GM23338 (cell line): ENCODE data around the gene ODAD3. TPM values are rescaled to one million over a fixed set of nuclear protein-coding genes. Genes with fewer than 3 reads are reported as not detected.

Source experiments
- ATAC-seq: fragments of 200-7000 bp; cut with Tn5 transposase; 3 replicates; pipeline ENCODE4 v1.9.1; 2020
- DNase-seq: peaks from one replicate; pipeline ENCODE4 v3.0.0-alpha.2; 2015; ENCODE audit warnings: low spot score
- H2AFZ ChIP-seq: fragments of 200-600 bp; sonication (generic); 2 replicates; pipeline ENCODE4 v1.8.0; 2016; ENCODE audit warnings: antibody characterized with exemption, mild to moderate bottlenecking, moderate library complexity
- H3F3A ChIP-seq: fragments of 200-600 bp; sonication (generic); replicated peaks from 2 replicates; pipeline ENCODE4 v1.8.0; 2017; ENCODE audit warnings: antibody characterized with exemption, mixed run types, low read depth
- H3K27ac ChIP-seq: fragments of 200-600 bp; sonication (generic); 2 replicates; pipeline ENCODE4 v1.6.1; 2016; ENCODE audit warnings: low read depth
- H3K27me3 ChIP-seq: fragments of 200-600 bp; sonication (generic); 2 replicates; pipeline ENCODE4 v1.8.0; 2016; ENCODE audit warnings: mild to moderate bottlenecking, mixed run types, moderate library complexity; ENCODE audit not compliant: insufficient read depth
- H3K36me3 ChIP-seq: fragments of 200-600 bp; sonication (generic); 2 replicates; pipeline ENCODE4 v1.8.0; 2016; ENCODE audit warnings: mild to moderate bottlenecking; ENCODE audit not compliant: insufficient read depth
- H3K4me1 ChIP-seq: fragments of 200-600 bp; sonication (generic); 2 replicates; pipeline ENCODE4 v1.8.0; 2016; ENCODE audit warnings: mild to moderate bottlenecking, moderate library complexity; ENCODE audit not compliant: insufficient read depth
- H3K4me2 ChIP-seq: fragments of 200-600 bp; sonication (generic); 2 replicates; pipeline ENCODE4 v1.7.1; 2017; ENCODE audit warnings: mixed run types
- H3K4me3 ChIP-seq: fragments of 200-600 bp; sonication (generic); 2 replicates; pipeline ENCODE4 v1.6.1; 2016; ENCODE audit warnings: mixed run types
- H3K79me2 ChIP-seq: fragments of 200-600 bp; sonication (generic); replicated peaks from 2 replicates; pipeline ENCODE4 v1.8.0; 2017; ENCODE audit warnings: mild to moderate bottlenecking; ENCODE audit not compliant: insufficient read depth
- H3K9me2 ChIP-seq: fragments of 200-600 bp; sonication (generic); 2 replicates; pipeline ENCODE4 v1.8.0; 2017; ENCODE audit not compliant: insufficient read depth
- H4K20me1 ChIP-seq: fragments of 200-600 bp; sonication (generic); replicated peaks from 2 replicates; pipeline ENCODE4 v1.8.0; 2017; ENCODE audit warnings: mild to moderate bottlenecking; ENCODE audit not compliant: insufficient read depth
- H3K27ac Mint-ChIP-seq: 2 replicates; pipeline ENCODE4 v1.8.0; 2020; ENCODE audit warnings: inconsistent platforms, mild to moderate bottlenecking, moderate library complexity, mixed read lengths
- H3K27me3 Mint-ChIP-seq: 3 replicates; pipeline ENCODE4 v1.8.0; 2022; ENCODE audit warnings: low read depth, mild to moderate bottlenecking, moderate library complexity, mixed read lengths, inconsistent platforms; ENCODE audit not compliant: insufficient read depth, poor library complexity
- H3K36me3 Mint-ChIP-seq: 3 replicates; pipeline ENCODE4 v1.8.0; 2021; ENCODE audit warnings: low read depth, mild to moderate bottlenecking, inconsistent platforms, moderate library complexity, mixed read lengths
- H3K4me1 Mint-ChIP-seq: 3 replicates; pipeline ENCODE4 v1.8.0; 2020; ENCODE audit warnings: mild to moderate bottlenecking, inconsistent platforms, mixed read lengths
- H3K4me3 Mint-ChIP-seq: 3 replicates; pipeline ENCODE4 v1.8.0; 2021; ENCODE audit warnings: moderate library complexity, mild to moderate bottlenecking, inconsistent platforms, mixed read lengths
- H3K9me3 Mint-ChIP-seq: 3 replicates; pipeline ENCODE4 v1.8.0; 2020; ENCODE audit warnings: moderate library complexity, mild to moderate bottlenecking, inconsistent platforms, mixed read lengths
- CREB1 ChIP-seq: fragments of 250-450 bp; sonication (Bioruptor Pico); IDR thresholded peaks from 2 replicates; pipeline ENCODE4 v1.5.0; 2020; ENCODE audit warnings: low read depth, mild to moderate bottlenecking, moderate library complexity
- EZH2 ChIP-seq: fragments of 200-600 bp; sonication (generic); IDR thresholded peaks from one replicate; pipeline ENCODE4 v1.8.0; 2017; ENCODE audit warnings: antibody characterized with exemption, mild to moderate bottlenecking, low read depth; ENCODE audit not compliant: unreplicated experiment
- EZH2phosphoT487 ChIP-seq: fragments of 200-600 bp; sonication (generic); IDR thresholded peaks from one replicate; pipeline ENCODE4 v1.8.1; 2018; ENCODE audit warnings: antibody characterized with exemption; ENCODE audit not compliant: unreplicated experiment
- JUNB ChIP-seq: IDR thresholded peaks from one replicate; pipeline ENCODE4 v1.6.1; 2016; ENCODE audit warnings: antibody characterized with exemption; ENCODE audit not compliant: unreplicated experiment
- NANOG ChIP-seq: IDR thresholded peaks from 2 replicates; pipeline ENCODE4 v1.6.1; 2016; ENCODE audit warnings: antibody characterized with exemption, borderline replicate concordance
- POLR2AphosphoS5 ChIP-seq: IDR thresholded peaks from 2 replicates; pipeline ENCODE4 v1.6.1; 2016; ENCODE audit warnings: antibody characterized with exemption, low read depth
- STAT1 ChIP-seq: IDR thresholded peaks from one replicate; pipeline ENCODE4 v1.6.1; 2016; ENCODE audit warnings: antibody characterized with exemption; ENCODE audit not compliant: unreplicated experiment
- ZNF114 ChIP-seq: fragments of 250-450 bp; sonication (Bioruptor Pico); IDR thresholded peaks from 2 replicates; pipeline ENCODE4 v1.5.0; 2020; ENCODE audit warnings: mild to moderate bottlenecking, moderate library complexity
- ZNF331 ChIP-seq: fragments of 250-450 bp; sonication (Bioruptor Pico); IDR thresholded peaks from 2 replicates; pipeline ENCODE4 v1.5.0; 2020; ENCODE audit warnings: low read depth, mild to moderate bottlenecking, moderate library complexity
- polyA plus RNA-seq: library from polyadenylated mRNA; unstranded; fragments of >200 nt; fragmentation: Nextera tagmentation; extraction: Ambion mirVana; gene quantifications from 2 replicates; pipeline ENCODE4 v1.2.1, GENCODE V29; 2016
- total RNA-seq: library from RNA; depleted of rRNA; stranded (reverse); fragments of >200 nt; shearing (Covaris generic); gene quantifications from 2 replicates; pipeline ENCODE4 v1.2.3, GENCODE V29; 2014
- TF ChIP-seq, protein P1 (sequence below): IDR thresholded peaks from 2 replicates; pipeline ENCODE4 v1.6.1; 2016; ENCODE audit warnings: antibody characterized with exemption
- TF ChIP-seq, protein P2 (sequence below): fragments of 250-450 bp; sonication (Bioruptor Pico); IDR thresholded peaks from 2 replicates; pipeline ENCODE4 v1.5.0; 2020; ENCODE audit warnings: mild to moderate bottlenecking, moderate library complexity
- TF ChIP-seq, protein P3 (sequence below): IDR thresholded peaks from one replicate; pipeline ENCODE4 v1.6.1; 2018; ENCODE audit warnings: antibody characterized with exemption; ENCODE audit not compliant: unreplicated experiment
- TF ChIP-seq, protein P4 (sequence below), 2 experiments: fragments of 200-600 bp in 1 of 2; sonication (generic) in 1 of 2; conservative IDR thresholded peaks; 2 replicates each; pipeline versions ENCODE4 v1.5.1 to v1.6.1; 2016 to 2017; ENCODE audit warnings: antibody characterized with exemption in 2 of 2, low read depth in 2 of 2, mild to moderate bottlenecking in 2 of 2, moderate library complexity in 1 of 2

Gene ODAD3
- total and polyA plus RNA-seq, 2 experiments from 2014 or later: 1.5 to 6.1 TPM

DNA sequence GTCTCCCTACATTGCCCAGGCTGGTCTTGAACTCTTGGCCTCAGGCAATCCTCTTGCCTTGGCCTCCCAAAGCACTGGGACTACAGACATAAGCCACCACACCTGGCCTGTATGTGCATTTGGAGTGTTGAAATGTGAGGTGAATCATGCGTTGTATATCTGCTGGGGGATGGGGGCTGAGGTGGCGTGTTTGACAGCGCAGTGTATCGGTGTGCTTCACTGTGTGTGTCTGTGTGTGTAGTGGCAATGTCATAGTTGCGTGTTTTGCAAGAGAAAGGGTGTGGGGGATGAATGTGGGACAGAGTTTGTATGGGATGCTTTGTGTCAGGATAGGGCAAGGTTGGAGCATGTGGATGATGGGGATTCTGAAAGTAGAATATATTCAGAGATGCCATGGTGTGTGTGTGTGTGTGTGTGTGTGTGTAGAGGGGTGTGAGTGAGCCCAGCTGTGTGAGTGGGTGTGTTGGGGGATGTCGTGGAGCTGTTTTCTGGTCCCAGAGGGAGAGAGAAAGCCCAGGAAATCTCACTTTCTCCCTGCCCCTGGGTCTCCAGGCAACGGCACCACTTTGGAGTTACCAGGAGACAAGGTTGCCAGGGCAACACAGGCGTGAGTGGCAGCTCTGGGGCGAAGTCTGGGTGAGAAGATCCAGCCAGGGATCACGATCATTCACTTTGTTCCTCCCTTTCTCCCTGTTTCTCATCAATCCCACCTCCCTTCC lies 61.6 kb downstream of the ODAD3 start:
- Mint-ChIP-seq H3K4me3 (peak overlapping the region; percentile 9; the same call in 2 of the 3 replicates), H3K36me3 (peaks cover 15% of the 10 kb centered on the region), H3K27me3 (peaks cover 9% of the 10 kb centered on the region), H3K4me1 (peaks cover 15% of the 10 kb centered on the region), H3K9me3 (no peaks in the 10 kb centered on the region), H3K27ac (no peak overlapping the region)
- Histone ChIP-seq H3K4me3 (no peak overlapping the region; the same call in 1 of the 2 replicates), H3K27me3 (no peaks in the 10 kb centered on the region), H3K4me2 (0 out of 2 replicates have a peak overlapping the region, but pooled peaks have one; percentile 44), H3K36me3 (no peaks in the 10 kb centered on the region), H3K9me2 (no peaks in the 10 kb centered on the region), H3K4me1 (peaks cover 10% of the 10 kb centered on the region), H3F3A (0 out of 2 replicates have a peak, but pooled peaks cover 6% of the 10 kb centered on the region), H2AFZ (no peak overlapping the region), H3K27ac (peak overlapping the region; percentile 29; the same call in 1 of the 2 replicates), H3K79me2 (peaks cover 10% of the 10 kb centered on the region; the same call in 1 of the 2 replicates), H4K20me1 (peaks cover 5% of the 10 kb centered on the region; the same call in 1 of the 2 replicates)
- peak; percentile 84 for DNase-seq
- ATAC-seq: peak; percentile 3; the same call in 1 of the 3 replicates
- TF ChIP-seq EZH2: no peak
- TF ChIP-seq ZNF331 (CRISPR knock-in tag): no peak
- no peak for TF ChIP-seq STAT1
- no peak for TF ChIP-seq EZH2phosphoT487
- no peak for TF ChIP-seq CREB1
- TF ChIP-seq NANOG: no peak
- no peak for TF ChIP-seq JUNB
- TF ChIP-seq, protein P1, sequence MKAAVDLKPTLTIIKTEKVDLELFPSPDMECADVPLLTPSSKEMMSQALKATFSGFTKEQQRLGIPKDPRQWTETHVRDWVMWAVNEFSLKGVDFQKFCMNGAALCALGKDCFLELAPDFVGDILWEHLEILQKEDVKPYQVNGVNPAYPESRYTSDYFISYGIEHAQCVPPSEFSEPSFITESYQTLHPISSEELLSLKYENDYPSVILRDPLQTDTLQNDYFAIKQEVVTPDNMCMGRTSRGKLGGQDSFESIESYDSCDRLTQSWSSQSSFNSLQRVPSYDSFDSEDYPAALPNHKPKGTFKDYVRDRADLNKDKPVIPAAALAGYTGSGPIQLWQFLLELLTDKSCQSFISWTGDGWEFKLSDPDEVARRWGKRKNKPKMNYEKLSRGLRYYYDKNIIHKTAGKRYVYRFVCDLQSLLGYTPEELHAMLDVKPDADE: no peak
- TF ChIP-seq, protein P2, sequence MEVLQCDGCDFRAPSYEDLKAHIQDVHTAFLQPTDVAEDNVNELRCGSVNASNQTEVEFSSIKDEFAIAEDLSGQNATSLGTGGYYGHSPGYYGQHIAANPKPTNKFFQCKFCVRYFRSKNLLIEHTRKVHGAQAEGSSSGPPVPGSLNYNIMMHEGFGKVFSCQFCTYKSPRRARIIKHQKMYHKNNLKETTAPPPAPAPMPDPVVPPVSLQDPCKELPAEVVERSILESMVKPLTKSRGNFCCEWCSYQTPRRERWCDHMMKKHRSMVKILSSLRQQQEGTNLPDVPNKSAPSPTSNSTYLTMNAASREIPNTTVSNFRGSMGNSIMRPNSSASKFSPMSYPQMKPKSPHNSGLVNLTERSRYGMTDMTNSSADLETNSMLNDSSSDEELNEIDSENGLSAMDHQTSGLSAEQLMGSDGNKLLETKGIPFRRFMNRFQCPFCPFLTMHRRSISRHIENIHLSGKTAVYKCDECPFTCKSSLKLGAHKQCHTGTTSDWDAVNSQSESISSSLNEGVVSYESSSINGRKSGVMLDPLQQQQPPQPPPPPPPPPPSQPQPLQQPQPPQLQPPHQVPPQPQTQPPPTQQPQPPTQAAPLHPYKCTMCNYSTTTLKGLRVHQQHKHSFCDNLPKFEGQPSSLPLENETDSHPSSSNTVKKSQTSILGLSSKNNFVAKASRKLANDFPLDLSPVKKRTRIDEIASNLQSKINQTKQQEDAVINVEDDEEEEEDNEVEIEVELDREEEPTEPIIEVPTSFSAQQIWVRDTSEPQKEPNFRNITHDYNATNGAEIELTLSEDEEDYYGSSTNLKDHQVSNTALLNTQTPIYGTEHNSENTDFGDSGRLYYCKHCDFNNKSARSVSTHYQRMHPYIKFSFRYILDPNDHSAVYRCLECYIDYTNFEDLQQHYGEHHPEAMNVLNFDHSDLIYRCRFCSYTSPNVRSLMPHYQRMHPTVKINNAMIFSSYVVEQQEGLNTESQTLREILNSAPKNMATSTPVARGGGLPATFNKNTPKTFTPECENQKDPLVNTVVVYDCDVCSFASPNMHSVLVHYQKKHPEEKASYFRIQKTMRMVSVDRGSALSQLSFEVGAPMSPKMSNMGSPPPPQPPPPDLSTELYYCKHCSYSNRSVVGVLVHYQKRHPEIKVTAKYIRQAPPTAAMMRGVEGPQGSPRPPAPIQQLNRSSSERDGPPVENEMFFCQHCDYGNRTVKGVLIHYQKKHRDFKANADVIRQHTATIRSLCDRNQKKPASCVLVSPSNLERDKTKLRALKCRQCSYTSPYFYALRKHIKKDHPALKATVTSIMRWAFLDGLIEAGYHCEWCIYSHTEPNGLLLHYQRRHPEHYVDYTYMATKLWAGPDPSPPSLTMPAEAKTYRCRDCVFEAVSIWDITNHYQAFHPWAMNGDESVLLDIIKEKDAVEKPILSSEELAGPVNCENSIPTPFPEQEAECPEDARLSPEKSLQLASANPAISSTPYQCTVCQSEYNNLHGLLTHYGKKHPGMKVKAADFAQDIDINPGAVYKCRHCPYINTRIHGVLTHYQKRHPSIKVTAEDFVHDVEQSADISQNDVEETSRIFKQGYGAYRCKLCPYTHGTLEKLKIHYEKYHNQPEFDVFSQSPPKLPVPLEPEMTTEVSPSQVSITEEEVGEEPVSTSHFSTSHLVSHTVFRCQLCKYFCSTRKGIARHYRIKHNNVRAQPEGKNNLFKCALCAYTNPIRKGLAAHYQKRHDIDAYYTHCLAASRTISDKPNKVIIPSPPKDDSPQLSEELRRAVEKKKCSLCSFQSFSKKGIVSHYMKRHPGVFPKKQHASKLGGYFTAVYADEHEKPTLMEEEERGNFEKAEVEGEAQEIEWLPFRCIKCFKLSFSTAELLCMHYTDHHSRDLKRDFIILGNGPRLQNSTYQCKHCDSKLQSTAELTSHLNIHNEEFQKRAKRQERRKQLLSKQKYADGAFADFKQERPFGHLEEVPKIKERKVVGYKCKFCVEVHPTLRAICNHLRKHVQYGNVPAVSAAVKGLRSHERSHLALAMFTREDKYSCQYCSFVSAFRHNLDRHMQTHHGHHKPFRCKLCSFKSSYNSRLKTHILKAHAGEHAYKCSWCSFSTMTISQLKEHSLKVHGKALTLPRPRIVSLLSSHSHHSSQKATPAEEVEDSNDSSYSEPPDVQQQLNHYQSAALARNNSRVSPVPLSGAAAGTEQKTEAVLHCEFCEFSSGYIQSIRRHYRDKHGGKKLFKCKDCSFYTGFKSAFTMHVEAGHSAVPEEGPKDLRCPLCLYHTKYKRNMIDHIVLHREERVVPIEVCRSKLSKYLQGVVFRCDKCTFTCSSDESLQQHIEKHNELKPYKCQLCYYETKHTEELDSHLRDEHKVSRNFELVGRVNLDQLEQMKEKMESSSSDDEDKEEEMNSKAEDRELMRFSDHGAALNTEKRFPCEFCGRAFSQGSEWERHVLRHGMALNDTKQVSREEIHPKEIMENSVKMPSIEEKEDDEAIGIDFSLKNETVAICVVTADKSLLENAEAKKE: no peak
- TF ChIP-seq, protein P3, sequence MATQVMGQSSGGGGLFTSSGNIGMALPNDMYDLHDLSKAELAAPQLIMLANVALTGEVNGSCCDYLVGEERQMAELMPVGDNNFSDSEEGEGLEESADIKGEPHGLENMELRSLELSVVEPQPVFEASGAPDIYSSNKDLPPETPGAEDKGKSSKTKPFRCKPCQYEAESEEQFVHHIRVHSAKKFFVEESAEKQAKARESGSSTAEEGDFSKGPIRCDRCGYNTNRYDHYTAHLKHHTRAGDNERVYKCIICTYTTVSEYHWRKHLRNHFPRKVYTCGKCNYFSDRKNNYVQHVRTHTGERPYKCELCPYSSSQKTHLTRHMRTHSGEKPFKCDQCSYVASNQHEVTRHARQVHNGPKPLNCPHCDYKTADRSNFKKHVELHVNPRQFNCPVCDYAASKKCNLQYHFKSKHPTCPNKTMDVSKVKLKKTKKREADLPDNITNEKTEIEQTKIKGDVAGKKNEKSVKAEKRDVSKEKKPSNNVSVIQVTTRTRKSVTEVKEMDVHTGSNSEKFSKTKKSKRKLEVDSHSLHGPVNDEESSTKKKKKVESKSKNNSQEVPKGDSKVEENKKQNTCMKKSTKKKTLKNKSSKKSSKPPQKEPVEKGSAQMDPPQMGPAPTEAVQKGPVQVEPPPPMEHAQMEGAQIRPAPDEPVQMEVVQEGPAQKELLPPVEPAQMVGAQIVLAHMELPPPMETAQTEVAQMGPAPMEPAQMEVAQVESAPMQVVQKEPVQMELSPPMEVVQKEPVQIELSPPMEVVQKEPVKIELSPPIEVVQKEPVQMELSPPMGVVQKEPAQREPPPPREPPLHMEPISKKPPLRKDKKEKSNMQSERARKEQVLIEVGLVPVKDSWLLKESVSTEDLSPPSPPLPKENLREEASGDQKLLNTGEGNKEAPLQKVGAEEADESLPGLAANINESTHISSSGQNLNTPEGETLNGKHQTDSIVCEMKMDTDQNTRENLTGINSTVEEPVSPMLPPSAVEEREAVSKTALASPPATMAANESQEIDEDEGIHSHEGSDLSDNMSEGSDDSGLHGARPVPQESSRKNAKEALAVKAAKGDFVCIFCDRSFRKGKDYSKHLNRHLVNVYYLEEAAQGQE: no peak
- TF ChIP-seq, protein P4, sequence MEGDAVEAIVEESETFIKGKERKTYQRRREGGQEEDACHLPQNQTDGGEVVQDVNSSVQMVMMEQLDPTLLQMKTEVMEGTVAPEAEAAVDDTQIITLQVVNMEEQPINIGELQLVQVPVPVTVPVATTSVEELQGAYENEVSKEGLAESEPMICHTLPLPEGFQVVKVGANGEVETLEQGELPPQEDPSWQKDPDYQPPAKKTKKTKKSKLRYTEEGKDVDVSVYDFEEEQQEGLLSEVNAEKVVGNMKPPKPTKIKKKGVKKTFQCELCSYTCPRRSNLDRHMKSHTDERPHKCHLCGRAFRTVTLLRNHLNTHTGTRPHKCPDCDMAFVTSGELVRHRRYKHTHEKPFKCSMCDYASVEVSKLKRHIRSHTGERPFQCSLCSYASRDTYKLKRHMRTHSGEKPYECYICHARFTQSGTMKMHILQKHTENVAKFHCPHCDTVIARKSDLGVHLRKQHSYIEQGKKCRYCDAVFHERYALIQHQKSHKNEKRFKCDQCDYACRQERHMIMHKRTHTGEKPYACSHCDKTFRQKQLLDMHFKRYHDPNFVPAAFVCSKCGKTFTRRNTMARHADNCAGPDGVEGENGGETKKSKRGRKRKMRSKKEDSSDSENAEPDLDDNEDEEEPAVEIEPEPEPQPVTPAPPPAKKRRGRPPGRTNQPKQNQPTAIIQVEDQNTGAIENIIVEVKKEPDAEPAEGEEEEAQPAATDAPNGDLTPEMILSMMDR (conservative IDR thresholded peaks at IDR 0.05; ENCODE audit: low read depth in 2 of 2): no peak
- no peak for TF ChIP-seq ZNF114 (CRISPR knock-in tag)
- TF ChIP-seq POLR2AphosphoS5: no peak
